WTC11 (cell line): ENCODE data around the gene EHBP1.

ENCODE experiments used
- CREB1 ChIP-seq: sonication (generic); formaldehyde crosslinking; IDR thresholded peaks from 2 replicates; pipeline ENCODE4 v1.8.0; 2023; ENCODE audit warnings: mild to moderate bottlenecking, missing genetic modification reagents
- CREM ChIP-seq: sonication (generic); formaldehyde crosslinking; IDR thresholded peaks from 2 replicates; pipeline ENCODE4 v1.8.1; 2022; ENCODE audit warnings: mild to moderate bottlenecking, missing genetic modification reagents, moderate library complexity
- ETV6 ChIP-seq: sonication (generic); formaldehyde crosslinking; IDR thresholded peaks from 2 replicates; pipeline ENCODE4 v1.8.1; 2022; ENCODE audit warnings: mild to moderate bottlenecking, missing genetic modification reagents
- OVOL2 ChIP-seq: fragments of 250-450 bp; sonication (Bioruptor Pico); IDR thresholded peaks from 2 replicates; pipeline ENCODE4 v1.9.0; 2021; ENCODE audit warnings: mild to moderate bottlenecking, borderline replicate concordance
- ZNF263 ChIP-seq: sonication (generic); formaldehyde crosslinking; IDR thresholded peaks from 2 replicates; pipeline ENCODE4 v1.8.1; 2022; ENCODE audit warnings: low read depth, mild to moderate bottlenecking, moderate library complexity, missing genetic modification reagents
- TF ChIP-seq, protein P1 (sequence below): fragments of 200-600 bp; IDR thresholded peaks from 2 replicates; pipeline ENCODE4 v1.8.0; 2022; ENCODE audit warnings: antibody characterized with exemption
- TF ChIP-seq, protein P2 (sequence below): sonication (generic); formaldehyde crosslinking; IDR thresholded peaks from 2 replicates; pipeline ENCODE4 v1.8.0; 2022; ENCODE audit warnings: mild to moderate bottlenecking, missing genetic modification reagents

- TF ChIP-seq, protein P1, sequence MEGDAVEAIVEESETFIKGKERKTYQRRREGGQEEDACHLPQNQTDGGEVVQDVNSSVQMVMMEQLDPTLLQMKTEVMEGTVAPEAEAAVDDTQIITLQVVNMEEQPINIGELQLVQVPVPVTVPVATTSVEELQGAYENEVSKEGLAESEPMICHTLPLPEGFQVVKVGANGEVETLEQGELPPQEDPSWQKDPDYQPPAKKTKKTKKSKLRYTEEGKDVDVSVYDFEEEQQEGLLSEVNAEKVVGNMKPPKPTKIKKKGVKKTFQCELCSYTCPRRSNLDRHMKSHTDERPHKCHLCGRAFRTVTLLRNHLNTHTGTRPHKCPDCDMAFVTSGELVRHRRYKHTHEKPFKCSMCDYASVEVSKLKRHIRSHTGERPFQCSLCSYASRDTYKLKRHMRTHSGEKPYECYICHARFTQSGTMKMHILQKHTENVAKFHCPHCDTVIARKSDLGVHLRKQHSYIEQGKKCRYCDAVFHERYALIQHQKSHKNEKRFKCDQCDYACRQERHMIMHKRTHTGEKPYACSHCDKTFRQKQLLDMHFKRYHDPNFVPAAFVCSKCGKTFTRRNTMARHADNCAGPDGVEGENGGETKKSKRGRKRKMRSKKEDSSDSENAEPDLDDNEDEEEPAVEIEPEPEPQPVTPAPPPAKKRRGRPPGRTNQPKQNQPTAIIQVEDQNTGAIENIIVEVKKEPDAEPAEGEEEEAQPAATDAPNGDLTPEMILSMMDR = no peak
- TF ChIP-seq, protein P2, sequence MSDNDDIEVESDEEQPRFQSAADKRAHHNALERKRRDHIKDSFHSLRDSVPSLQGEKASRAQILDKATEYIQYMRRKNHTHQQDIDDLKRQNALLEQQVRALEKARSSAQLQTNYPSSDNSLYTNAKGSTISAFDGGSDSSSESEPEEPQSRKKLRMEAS (CRISPR knock-in tag) = no peak
- no peak for TF ChIP-seq CREM (CRISPR knock-in tag)
- no peak for TF ChIP-seq OVOL2
- no peak for TF ChIP-seq ZNF263
- no peak for TF ChIP-seq CREB1 (CRISPR knock-in tag)
- no peak for TF ChIP-seq ETV6 (CRISPR knock-in tag)
Observed at GRCh38 chr2:62884086-62884485, 178.6 kb downstream of the EHBP1 start.
